ENCODE data around the gene ZNF17.
A peak's percentile ranks its signal among the peaks of the same experiment; 100 is the strongest.

The ZNF17 gene

GRCh38 chr19:57410877-57411671 lies at the start of gene ZNF17:
Gene ZNF17, plus strand, starts transcription at chr19:57411161. Its CDS starts 2,455 bp downstream, at chr19:57413616.
- no peaks in the 10 kb centered on the region for H3K27me3 ChIP-seq (replicated peaks; ENCODE audit: control insufficient read depth, insufficient read depth, low read length)
- TF ChIP-seq CTCF (IDR thresholded peaks at IDR 0.05; ENCODE audit: insufficient read depth, low read length, poor library complexity, severe bottlenecking): no peak
- DNase-seq (ENCODE audit: extremely low read depth, insufficient read length): peak; percentile 85
- peaks cover 11% of the 10 kb centered on the region for H3K36me3 ChIP-seq (ENCODE audit: control insufficient read depth, insufficient read depth, low read length)
- H3K4me3 ChIP-seq (replicated peaks; ENCODE audit: low read depth, low read length): peak within 1 kb of the TSS; percentile 86

- no peak for TF ChIP-seq CTCF (IDR thresholded peaks at IDR 0.05; ENCODE audit: insufficient read depth, low read length, poor library complexity, severe bottlenecking)
- H3K27me3 ChIP-seq (replicated peaks; ENCODE audit: control insufficient read depth, insufficient read depth, low read length): no peaks in the 10 kb centered on the region
- H3K4me3 ChIP-seq (replicated peaks; ENCODE audit: low read depth, low read length): no peak overlapping the region; the same call in 1 of the 2 replicates
- no peak for DNase-seq (ENCODE audit: extremely low read depth, insufficient read length)
- H3K36me3 ChIP-seq (ENCODE audit: control insufficient read depth, insufficient read depth, low read length): peaks cover 10% of the 10 kb centered on the region
Measured at GRCh38 chr19:57362419-57362818, 48.5 kb upstream of the ZNF17 start.

DNA sequence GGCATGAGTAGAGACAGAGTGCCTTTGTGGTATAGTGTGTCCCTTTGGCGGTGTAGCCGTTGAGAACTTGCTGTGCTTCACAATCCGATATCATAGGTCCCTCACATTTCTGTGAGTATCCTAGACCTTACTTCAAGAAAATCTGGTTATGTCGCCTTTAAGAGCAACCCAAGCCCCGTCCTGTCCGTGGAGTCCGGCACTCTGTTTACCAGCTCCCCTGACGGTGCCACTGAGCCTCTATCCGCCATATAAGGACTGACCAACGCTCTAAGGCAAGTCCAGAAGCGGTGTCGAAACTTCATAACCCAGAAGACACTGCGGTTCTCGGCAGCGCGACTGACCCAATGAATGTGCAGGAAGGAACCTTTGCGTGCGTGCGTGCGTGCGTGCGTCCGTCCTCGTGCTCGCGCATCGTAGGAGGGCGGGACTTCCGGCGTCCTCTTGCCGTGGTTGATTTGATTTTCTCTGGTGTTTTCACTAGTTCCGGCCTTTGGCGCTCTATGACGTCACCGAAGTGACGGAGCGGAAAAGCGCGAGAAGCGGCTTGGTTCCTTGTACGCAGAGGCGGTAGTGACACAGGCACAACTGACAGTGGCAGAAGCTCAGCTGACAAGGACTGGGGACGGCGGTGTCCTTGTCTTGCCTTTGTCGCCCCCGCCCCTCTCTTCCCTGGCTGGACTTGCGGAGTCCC lies 47.8 kb upstream of the ZNF17 start, which contains the start of the genes TRAPPC2B and ZNF547:
TSS of gene TRAPPC2B (plus strand) at position 555 of the 691 bp plus-strand sequence. CDS start 1,283 bp downstream, outside the sequence.
TSS of gene ZNF547 (plus strand) at position 555 of the 691 bp plus-strand sequence. CDS start 5,005 bp downstream, outside the sequence.
- Histone ChIP-seq H3K36me3 (ENCODE audit: control insufficient read depth, insufficient read depth, low read length) (peaks cover 5% of the 10 kb centered on the region), H3K27me3 (replicated peaks; ENCODE audit: control insufficient read depth, insufficient read depth, low read length) (no peaks in the 10 kb centered on the region), H3K4me3 (replicated peaks; ENCODE audit: low read depth, low read length) (peak within 1 kb of the TSS; percentile 83)
- TF ChIP-seq CTCF (IDR thresholded peaks at IDR 0.05; ENCODE audit: insufficient read depth, low read length, poor library complexity, severe bottlenecking): no peak
- peak; percentile 99 for DNase-seq (ENCODE audit: extremely low read depth, insufficient read length)

GRCh38 chr19:57363688-57364181 lies 47.2 kb upstream of the ZNF17 start:
- H3K36me3 ChIP-seq (ENCODE audit: control insufficient read depth, insufficient read depth, low read length): peaks cover 4% of the 10 kb centered on the region
- DNase-seq (ENCODE audit: extremely low read depth, insufficient read length): no peak

DNA sequence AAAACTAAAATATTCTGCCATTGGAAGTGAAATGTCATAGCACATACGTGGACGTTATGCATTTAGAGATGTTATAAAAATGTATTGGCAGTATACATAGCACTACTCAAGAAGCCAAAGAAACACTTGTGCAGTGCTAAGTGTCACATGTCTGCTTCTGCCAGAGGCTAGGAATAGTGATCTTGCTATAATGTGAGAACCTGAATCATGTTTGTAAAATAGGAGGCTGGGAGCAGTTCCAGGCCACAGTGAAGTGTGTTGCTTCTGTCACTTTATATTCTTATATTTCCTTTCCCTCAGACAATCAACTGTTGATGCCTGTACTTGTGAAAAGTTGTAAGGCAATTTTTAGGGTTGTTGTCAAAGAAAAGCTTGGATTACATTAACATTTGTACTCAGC lies 44.2 kb upstream of the ZNF17 start:
- TF ChIP-seq CTCF (IDR thresholded peaks at IDR 0.05; ENCODE audit: insufficient read depth, low read length, poor library complexity, severe bottlenecking): no peak
- DNase-seq (ENCODE audit: extremely low read depth, insufficient read length): no peak
- Histone ChIP-seq H3K27me3 (replicated peaks; ENCODE audit: control insufficient read depth, insufficient read depth, low read length) (no peaks in the 10 kb centered on the region), H3K36me3 (ENCODE audit: control insufficient read depth, insufficient read depth, low read length) (peaks cover 2% of the 10 kb centered on the region), H3K4me3 (replicated peaks; ENCODE audit: low read depth, low read length) (no peak overlapping the region)

More at GRCh38 chr19:57363688-57364181, 47.2 kb upstream of the ZNF17 start:
- Histone ChIP-seq H3K27me3 (replicated peaks; ENCODE audit: control insufficient read depth, insufficient read depth, low read length) (no peaks in the 10 kb centered on the region), H3K4me3 (replicated peaks; ENCODE audit: low read depth, low read length) (peak overlapping the region; percentile 83)
- TF ChIP-seq CTCF (IDR thresholded peaks at IDR 0.05; ENCODE audit: insufficient read depth, low read length, poor library complexity, severe bottlenecking): no peak
